ENCODE results near the gene FXYD5.

- no peak for TF ChIP-seq CTCF (conservative IDR thresholded peaks at IDR 0.05; ENCODE audit: low read depth, low read length)
- TF ChIP-seq EZH2 (IDR thresholded peaks at IDR 0.05; ENCODE audit: borderline replicate concordance, low read depth, low read length, poor library complexity, severe bottlenecking): no peak
These were observed 51.3 kb downstream of the FXYD5 start for GRCh38 chr19:35205733-35206323.

Data from A673 (cell line).